IMR-90 (cell line): ENCODE measurements around the gene AUTS2. TPM values are rescaled to one million over a fixed set of nuclear protein-coding genes. Genes with fewer than 3 reads are reported as not detected.

ENCODE experiments used
- ATAC-seq: fragments of 200-7000 bp; cut with Tn5 transposase; 2 replicates; pipeline ENCODE4 v1.9.1; 2020; ENCODE audit warnings: low read depth, mild to moderate bottlenecking, moderate library complexity
- BruUV-seq: library from RNA; stranded (reverse); fragments of 400-500 nt; replicated peaks from 2 replicates; lab custom pipeline; 2021; lab: Mats Ljungman, UMichigan
- CTCF ChIA-PET: fragments of 300-600 bp; formaldehyde crosslinking; extraction: SDS; loops from one replicate; lab custom pipeline; 2021; ENCODE audit warnings: antibody characterized with exemption; lab: Yijun Ruan, JAX
- POLR2A ChIA-PET: fragments of 300-600 bp; sonication (Branson Sonifier 250); formaldehyde crosslinking; loops from one replicate; lab custom pipeline; 2022; ENCODE audit warnings: antibody characterized with exemption; ENCODE audit not compliant: unreplicated experiment; lab: Charles Lee
- DNase-seq: peaks from one replicate; pipeline ENCODE4 v3.0.0; 2013
- H2AFZ ChIP-seq: replicated peaks from 2 replicates; pipeline ENCODE3; 2013; ENCODE audit warnings: low read length, mild to moderate bottlenecking; ENCODE audit not compliant: poor library complexity
- H2AK5ac ChIP-seq: 2 replicates; pipeline ENCODE4 v1.6.1; 2013; ENCODE audit warnings: low read depth, low read length, inconsistent platforms
- H2AK9ac ChIP-seq: replicated peaks from 2 replicates; pipeline ENCODE3; 2013; ENCODE audit warnings: mild to moderate bottlenecking, low read depth, low read length, moderate library complexity; ENCODE audit not compliant: poor library complexity
- H2BK120ac ChIP-seq: 2 replicates; pipeline ENCODE4 v1.6.1; 2013; ENCODE audit warnings: low read depth, low read length, inconsistent platforms
- H2BK15ac ChIP-seq: 3 replicates; pipeline ENCODE4 v1.6.1; 2013; ENCODE audit warnings: low read depth, low read length, inconsistent platforms
- H2BK20ac ChIP-seq: 2 replicates; pipeline ENCODE4 v1.6.1; 2013; ENCODE audit warnings: low read depth, mild to moderate bottlenecking, inconsistent platforms, low read length, moderate library complexity
- H2BK5ac ChIP-seq: 2 replicates; pipeline ENCODE4 v1.6.1; 2013; ENCODE audit warnings: mild to moderate bottlenecking, low read depth, low read length, inconsistent platforms; ENCODE audit not compliant: poor library complexity, severe bottlenecking
- H3K14ac ChIP-seq: replicated peaks from 2 replicates; pipeline ENCODE4 v1.6.1; 2013; ENCODE audit warnings: low read depth, low read length, inconsistent platforms
- H3K18ac ChIP-seq: 2 replicates; pipeline ENCODE4 v1.6.1; 2013; ENCODE audit warnings: low read depth, low read length, control low read depth
- H3K23ac ChIP-seq: 2 replicates; pipeline ENCODE4 v1.6.1; 2013; ENCODE audit warnings: low read depth, low read length, inconsistent platforms
- H3K27ac ChIP-seq: 2 replicates; pipeline ENCODE4 v1.5.1; 2013; ENCODE audit warnings: mild to moderate bottlenecking, control low read depth, low read length; ENCODE audit not compliant: insufficient read depth
- H3K27me3 ChIP-seq: 2 replicates; pipeline ENCODE4 v1.6.1; 2013; ENCODE audit warnings: low read length; ENCODE audit not compliant: control insufficient read depth, insufficient read depth
- H3K36me3 ChIP-seq: 2 replicates; pipeline ENCODE4 v1.6.1; 2013; ENCODE audit warnings: low read length, mixed read lengths; ENCODE audit not compliant: control insufficient read depth, insufficient read depth
- H3K4ac ChIP-seq: 2 replicates; pipeline ENCODE4 v1.6.1; 2013; ENCODE audit warnings: low read depth, low read length, inconsistent platforms
- H3K4me1 ChIP-seq: 2 replicates; pipeline ENCODE4 v1.6.1; 2013; ENCODE audit warnings: low read length, mixed read lengths; ENCODE audit not compliant: control insufficient read depth, insufficient read depth
- H3K4me2 ChIP-seq: 2 replicates; pipeline ENCODE4 v1.6.1; 2013; ENCODE audit warnings: low read depth, mild to moderate bottlenecking, control low read depth, low read length, moderate library complexity
- H3K4me3 ChIP-seq: 2 replicates; pipeline ENCODE4 v1.5.1; 2013; ENCODE audit warnings: low read depth, mild to moderate bottlenecking, control low read depth, low read length, moderate library complexity; ENCODE audit not compliant: insufficient read depth
- H3K56ac ChIP-seq: 2 replicates; pipeline ENCODE4 v1.6.1; 2013; ENCODE audit warnings: low read length, inconsistent platforms; ENCODE audit not compliant: insufficient read depth; ENCODE audit errors: extremely low read depth
- H3K79me1 ChIP-seq, 2 experiments: 2 replicates each; pipeline ENCODE4 v1.6.1; 2013; ENCODE audit warnings: low read length in 2 of 2, inconsistent platforms in 1 of 2, low read depth in 1 of 2
- H3K9ac ChIP-seq: 2 replicates; pipeline ENCODE4 v1.6.1; 2013; ENCODE audit warnings: low read depth, low read length, control low read depth
- H3K9me1 ChIP-seq: 2 replicates; pipeline ENCODE4 v1.6.1; 2013; ENCODE audit warnings: low read length, inconsistent platforms; ENCODE audit not compliant: insufficient read depth
- H3K9me3 ChIP-seq: 2 replicates; pipeline ENCODE4 v1.6.1; 2013; ENCODE audit warnings: low read length; ENCODE audit not compliant: control insufficient read depth, insufficient read depth
- H4K20me1 ChIP-seq: 2 replicates; pipeline ENCODE4 v1.6.1; 2013; ENCODE audit warnings: low read length, inconsistent platforms; ENCODE audit not compliant: insufficient read depth
- H4K5ac ChIP-seq: 2 replicates; pipeline ENCODE4 v1.6.1; 2013; ENCODE audit warnings: mild to moderate bottlenecking, low read depth, low read length, control low read depth
- H4K8ac ChIP-seq, 2 experiments: 2 replicates each; pipeline ENCODE4 v1.6.1; 2013; ENCODE audit warnings: low read depth in 2 of 2, low read length in 2 of 2, control low read depth in 1 of 2, inconsistent platforms in 1 of 2
- H4K91ac ChIP-seq: 2 replicates; pipeline ENCODE4 v1.6.1; 2013; ENCODE audit warnings: low read depth, low read length, inconsistent platforms; ENCODE audit not compliant: insufficient read depth
- BHLHE40 ChIP-seq: fragments of 150-350 bp; IDR thresholded peaks from 2 replicates; pipeline ENCODE4 v1.6.1; 2016; ENCODE audit warnings: mild to moderate bottlenecking, low read depth, low read length
- CEBPB ChIP-seq: IDR thresholded peaks from 2 replicates; pipeline ENCODE4 v1.6.1; 2012; ENCODE audit warnings: low read depth, low read length, improper control_type of control experiment
- CHD1 ChIP-seq: IDR thresholded peaks from 2 replicates; pipeline ENCODE4 v1.6.1; 2012; ENCODE audit warnings: low read depth, low read length, improper control_type of control experiment
- CTCF ChIP-seq: conservative IDR thresholded peaks from 2 replicates; pipeline ENCODE4 v1.5.1; 2012; ENCODE audit warnings: mild to moderate bottlenecking, low read depth, low read length, improper control_type of control experiment
- FOS ChIP-seq: fragments of 150-350 bp; IDR thresholded peaks from 2 replicates; pipeline ENCODE4 v1.6.1; 2016; ENCODE audit warnings: low read depth, low read length
- MAFK ChIP-seq: IDR thresholded peaks from 2 replicates; pipeline ENCODE4 v1.6.1; 2012; ENCODE audit warnings: low read depth, low read length, improper control_type of control experiment
- MAZ ChIP-seq: IDR thresholded peaks from 2 replicates; pipeline ENCODE4 v1.6.1; 2012; ENCODE audit warnings: low read depth, mild to moderate bottlenecking, low read length, improper control_type of control experiment, moderate library complexity, borderline replicate concordance
- MXI1 ChIP-seq: IDR thresholded peaks from 2 replicates; pipeline ENCODE4 v1.6.1; 2012; ENCODE audit warnings: low read depth, mild to moderate bottlenecking, low read length, moderate library complexity, borderline replicate concordance
- NFE2L2 ChIP-seq: fragments of 150-350 bp; IDR thresholded peaks from 2 replicates; pipeline ENCODE4 v1.6.1; 2016; ENCODE audit warnings: low read depth, mild to moderate bottlenecking, low read length
- POLR2A ChIP-seq: IDR thresholded peaks from 2 replicates; pipeline ENCODE4 v1.6.1; 2012; ENCODE audit warnings: mild to moderate bottlenecking, low read depth, low read length
- RAD21 ChIP-seq: IDR thresholded peaks from 2 replicates; pipeline ENCODE4 v1.6.1; 2012; ENCODE audit warnings: low read length, improper control_type of control experiment
- RCOR1 ChIP-seq: IDR thresholded peaks from 2 replicates; pipeline ENCODE4 v1.6.1; 2012; ENCODE audit warnings: mild to moderate bottlenecking, low read length, improper control_type of control experiment; ENCODE audit not compliant: insufficient replicate concordance
- RFX5 ChIP-seq: IDR thresholded peaks from 2 replicates; pipeline ENCODE4 v1.8.0; 2012; ENCODE audit warnings: low read depth, mild to moderate bottlenecking, low read length, moderate library complexity
- SMC3 ChIP-seq: fragments of 150-350 bp; IDR thresholded peaks from 2 replicates; pipeline ENCODE4 v1.6.1; 2016; ENCODE audit warnings: low read depth, mild to moderate bottlenecking, antibody characterized with exemption, low read length, moderate library complexity
- WGBS, 2 experiments: methylation state at CpG; one replicate each; pipeline versions ENCODE4 v1.1.5 to v1.1.7; 2013; ENCODE audit warnings: missing lambda C conversion rate in 2 of 2; ENCODE audit not compliant: insufficient read length in 1 of 2; ENCODE audit errors: extremely low coverage in 2 of 2; 5-methylcytosine and 5-hydroxymethylcytosine counted together
- dilution Hi-C: fragments of 300-500 bp; cut with HindIII; formaldehyde crosslinking; loops from one replicate; pipeline ENCODE4 v1.14.3; 2018; ENCODE audit warnings: low sequenced_read_pairs; ENCODE audit not compliant: unreplicated experiment
- in situ Hi-C: fragments of 300-500 bp; cut with MboI; formaldehyde crosslinking; loops from 3 replicates; pipeline ENCODE4 v1.14.3; 2019; ENCODE audit warnings: low sequenced_read_pairs, inconsistent platforms, mixed read lengths
- intact Hi-C: fragments of 100-400 bp; cut with micrococcal nuclease; formaldehyde crosslinking; loops from 2 replicates; pipeline ENCODE4 v1.10.0; 2022
- polyA plus RNA-seq, 3 experiments: library from polyadenylated mRNA; depleted of rRNA; stranded (reverse); fragments of >200 nt; gene quantifications; 2 replicates each; pipeline ENCODE4 v1.2.3, GENCODE V29; 2012; ENCODE audit warnings: low replicate concordance in 1 of 3
- total RNA-seq: library from RNA; depleted of rRNA; stranded (reverse); fragments of >200 nt; gene quantifications from 2 replicates; pipeline ENCODE4 v1.2.3, GENCODE V29; 2012
- TF ChIP-seq, protein P1 (sequence below): fragments of 150-350 bp; IDR thresholded peaks from 2 replicates; pipeline ENCODE4 v1.6.1; 2017; ENCODE audit warnings: mild to moderate bottlenecking, antibody characterized with exemption, low read length, low read depth
- TF ChIP-seq, protein P2 (sequence below): fragments of 150-350 bp; IDR thresholded peaks from 2 replicates; pipeline ENCODE4 v1.6.1; 2016; ENCODE audit warnings: low read depth, mild to moderate bottlenecking, low read length, moderate library complexity, borderline replicate concordance

AUTS2 gene
- total and polyA plus RNA-seq, 2 of the 4 experiments (the other 2 are of a cell fraction), result 0.90 to 3.0 TPM

- TF ChIP-seq RCOR1, result no peak
- TF ChIP-seq SMC3, result no peak
- TF ChIP-seq CHD1, result no peak
- no peak for TF ChIP-seq MXI1
- TF ChIP-seq BHLHE40, result no peak
- TF ChIP-seq, protein P1, sequence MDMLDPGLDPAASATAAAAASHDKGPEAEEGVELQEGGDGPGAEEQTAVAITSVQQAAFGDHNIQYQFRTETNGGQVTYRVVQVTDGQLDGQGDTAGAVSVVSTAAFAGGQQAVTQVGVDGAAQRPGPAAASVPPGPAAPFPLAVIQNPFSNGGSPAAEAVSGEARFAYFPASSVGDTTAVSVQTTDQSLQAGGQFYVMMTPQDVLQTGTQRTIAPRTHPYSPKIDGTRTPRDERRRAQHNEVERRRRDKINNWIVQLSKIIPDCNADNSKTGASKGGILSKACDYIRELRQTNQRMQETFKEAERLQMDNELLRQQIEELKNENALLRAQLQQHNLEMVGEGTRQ, result no peak
- TF ChIP-seq RAD21, result no peak
- TF ChIP-seq MAFK, result no peak
- TF ChIP-seq NFE2L2, result no peak
- TF ChIP-seq RFX5, result no peak
- no peak for TF ChIP-seq CTCF
- TF ChIP-seq FOS, result no peak
- no peak for TF ChIP-seq MAZ
- TF ChIP-seq POLR2A, result no peak
- no peak for TF ChIP-seq CEBPB
- TF ChIP-seq, protein P2, sequence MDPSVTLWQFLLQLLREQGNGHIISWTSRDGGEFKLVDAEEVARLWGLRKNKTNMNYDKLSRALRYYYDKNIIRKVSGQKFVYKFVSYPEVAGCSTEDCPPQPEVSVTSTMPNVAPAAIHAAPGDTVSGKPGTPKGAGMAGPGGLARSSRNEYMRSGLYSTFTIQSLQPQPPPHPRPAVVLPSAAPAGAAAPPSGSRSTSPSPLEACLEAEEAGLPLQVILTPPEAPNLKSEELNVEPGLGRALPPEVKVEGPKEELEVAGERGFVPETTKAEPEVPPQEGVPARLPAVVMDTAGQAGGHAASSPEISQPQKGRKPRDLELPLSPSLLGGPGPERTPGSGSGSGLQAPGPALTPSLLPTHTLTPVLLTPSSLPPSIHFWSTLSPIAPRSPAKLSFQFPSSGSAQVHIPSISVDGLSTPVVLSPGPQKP, result no peak
- ATAC-seq (no peak), DNase-seq (no peak)
- H2BK5ac ChIP-seq, result no peak overlapping the region
- CTCF ChIA-PET, result interaction anchor here (0.8 kb wide), 1 partner anchor 18 kb away, joined by 3 read pairs; no protein-coding TSS in a partner anchor
- H4K20me1 ChIP-seq, result peaks cover 12% of the 10 kb centered on the region; the same call in 1 of the 2 replicates
- H2BK20ac ChIP-seq, result no peak overlapping the region
- no peak overlapping the region for H3K4me3 ChIP-seq
- no peak overlapping the region for H3K4me2 ChIP-seq
- H3K56ac ChIP-seq, result no peak overlapping the region
- no peak overlapping the region for H3K27ac ChIP-seq
- H3K27me3 ChIP-seq, result no peaks in the 10 kb centered on the region
- H2AK5ac ChIP-seq, result no peak overlapping the region
- H2AK9ac ChIP-seq, result no peak overlapping the region
- H3K36me3 ChIP-seq, result no peaks in the 10 kb centered on the region
- H3K9me3 ChIP-seq, result no peaks in the 10 kb centered on the region
- intact Hi-C loops, result no loop called here
- no peak overlapping the region for H4K5ac ChIP-seq
- no peak overlapping the region for H4K8ac ChIP-seq
- no peak overlapping the region for H3K4ac ChIP-seq
- H2AFZ ChIP-seq, result no peak overlapping the region
- H2BK15ac ChIP-seq, result no peak overlapping the region
- no peak overlapping the region for H3K9ac ChIP-seq
- H3K79me1 ChIP-seq, result peaks cover 0 to 25% of the 10 kb centered on the region in 2 experiments; a peak in 1 of 4 replicates
- H3K9me1 ChIP-seq, result peaks cover 3% of the 10 kb centered on the region; the same call in 1 of the 2 replicates
- BruUV-seq, result no TSS peak
- H3K14ac ChIP-seq, result no peak overlapping the region
- in situ Hi-C loops, result no loop called here
- dilution Hi-C loops, result no loop called here
- no CpG with 5 or more reads among the region's 2 CpGs for WGBS, 2 experiments
- no peak overlapping the region for H2BK120ac ChIP-seq
- peaks cover 4% of the 10 kb centered on the region for H3K4me1 ChIP-seq
- no peak overlapping the region for H4K91ac ChIP-seq
- POLR2A ChIA-PET, result no interaction called here
- no peak overlapping the region for H3K23ac ChIP-seq
- no peak overlapping the region for H3K18ac ChIP-seq
Measured at GRCh38 chr7:70734411-70734810, 1136.1 kb downstream of the AUTS2 start.
